Small intestine (tissue), 7 donors: ENCODE measurements around the gene LDLRAP1. TPM values are rescaled to one million over a fixed set of nuclear protein-coding genes. Genes with fewer than 3 reads are reported as not detected.

Source experiments
- DNase-seq, 2 donors: peaks; one replicate each; pipeline versions ENCODE4 v3.0.0 to v3.0.0-alpha.2; 2013
- FAIRE-seq: peaks from 2 replicates; lab custom pipeline; 2012; peaks lifted over from hg19 to GRCh38; lab: Jason Lieb, UNC
- H3K27ac ChIP-seq, 3 donors: one replicate each; pipeline ENCODE4 v1.5.1; 2013; ENCODE audit warnings: low read length in 2 of 3, mild to moderate bottlenecking in 2 of 3, control low read depth in 1 of 3, inconsistent platforms in 1 of 3, low read depth in 1 of 3, moderate library complexity in 1 of 3
- H3K27me3 ChIP-seq, 3 donors: one replicate each; pipeline ENCODE4 v1.6.1; 2013; ENCODE audit warnings: low read length in 3 of 3, inconsistent platforms in 1 of 3; ENCODE audit not compliant: control insufficient read depth in 3 of 3, insufficient read depth in 3 of 3
- H3K36me3 ChIP-seq, 3 donors: one replicate each; pipeline ENCODE4 v1.6.1; 2013; ENCODE audit warnings: low read length in 3 of 3, inconsistent platforms in 1 of 3, low read depth in 1 of 3, mild to moderate bottlenecking in 1 of 3, moderate library complexity in 1 of 3; ENCODE audit not compliant: control insufficient read depth in 3 of 3, insufficient read depth in 2 of 3
- H3K4me1 ChIP-seq, 3 donors: one replicate each; pipeline ENCODE4 v1.6.1; 2013; ENCODE audit warnings: low read length in 2 of 3, inconsistent platforms in 1 of 3, low read depth in 1 of 3, mild to moderate bottlenecking in 1 of 3, moderate library complexity in 1 of 3; ENCODE audit not compliant: control insufficient read depth in 3 of 3, insufficient read depth in 2 of 3
- H3K4me3 ChIP-seq, 3 donors: one replicate each; pipeline ENCODE4 v1.5.1; 2013; ENCODE audit warnings: low read length in 3 of 3, control low read depth in 1 of 3, inconsistent platforms in 1 of 3, low read depth in 1 of 3, mild to moderate bottlenecking in 1 of 3, moderate library complexity in 1 of 3
- H3K9me3 ChIP-seq, 2 donors: one replicate each; pipeline ENCODE4 v1.6.1; 2013; ENCODE audit warnings: low read depth in 1 of 2, low read length in 1 of 2; ENCODE audit not compliant: control insufficient read depth in 2 of 2, insufficient read depth in 1 of 2
- WGBS, 3 donors: extraction: QIAGEN DNeasy Blood & Tissue Kit; methylation state at CpG; one replicate each; pipeline ENCODE4 v1.1.7; 2013; 5-methylcytosine and 5-hydroxymethylcytosine counted together
- polyA plus RNA-seq, 4 donors: library from polyadenylated mRNA; stranded (reverse) in 3 of 4; unstranded in 1 of 4; fragments of 200-250 nt in 3 of 4; fragments of 120-200 nt in 1 of 4; gene quantifications; one replicate each; pipeline versions ENCODE4 v1.2.1 to v1.2.3, GENCODE V29; 2013
- donor health status: healthy with polysubstance abuse.
- donor health status: control.
- donor health status: control.
- donor health status: Bipolar disorder and iron deficiency.
- donor health status: healthy.

Gene LDLRAP1
- polyA plus RNA-seq, 4 donors: 9.5 to 23.3 (median 15.6) TPM

DNA sequence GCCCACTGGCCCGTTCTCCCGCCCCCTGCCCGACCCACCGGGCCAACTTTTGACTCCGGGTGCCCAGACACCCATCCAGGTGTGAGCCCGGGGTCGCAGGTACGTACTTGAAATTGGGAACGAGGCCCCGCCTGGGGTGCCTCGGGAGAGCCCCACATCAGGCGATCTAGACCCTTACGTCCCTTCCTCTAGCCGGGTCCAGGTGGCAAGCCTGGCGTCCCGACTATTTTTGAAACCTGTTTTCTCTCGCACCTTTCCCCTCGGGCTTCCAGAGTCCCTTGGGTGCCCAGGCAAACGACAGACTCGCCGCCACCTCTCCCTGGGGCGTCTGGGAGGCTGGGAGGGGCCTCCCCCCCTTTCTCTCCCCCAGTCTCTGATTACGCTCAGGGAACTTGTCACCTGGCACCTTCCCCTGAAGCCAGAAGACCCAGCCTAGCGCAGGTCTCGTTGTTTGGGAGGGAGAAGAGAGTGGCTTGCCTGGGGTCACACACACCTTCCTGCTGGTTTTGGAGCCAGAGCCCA is 898 bp downstream of the LDLRAP1 start:
- peak overlapping the region; percentile 74 to 88 (median 78) for H3K4me3 ChIP-seq
- peak overlapping the region in 2 of 3 donors; percentile 83 to 89 for H3K27ac ChIP-seq
- peaks cover 0 to 12% (median 0%) of the 10 kb centered on the region in 3 donors for H3K36me3 ChIP-seq
- H3K9me3 ChIP-seq: no peaks in the 10 kb centered on the region
- FAIRE-seq (no peak), DNase-seq (peak; percentile 31 to 55)
- 6 to 12% (median 7%) methylated on average over 24 to 25 of the region's 25 CpGs for WGBS, 3 donors
- H3K4me1 ChIP-seq: peaks cover 4 to 39% (median 15%) of the 10 kb centered on the region in 3 donors
- no peaks in the 10 kb centered on the region for H3K27me3 ChIP-seq

- FAIRE-seq (no peak), DNase-seq (peak in 1 of 2 donors; percentile 37)
- WGBS, 3 donors: 28 to 50% (median 39%) methylated on average over 6 of the region's 6 CpGs
- H3K4me1 ChIP-seq: peaks cover 4 to 44% (median 21%) of the 10 kb centered on the region in 3 donors
- peaks cover 0 to 14% (median 0%) of the 10 kb centered on the region in 3 donors for H3K36me3 ChIP-seq
- peak overlapping the region in 2 of 3 donors; percentile 74 to 88 for H3K4me3 ChIP-seq
- no peaks in the 10 kb centered on the region for H3K9me3 ChIP-seq
- H3K27me3 ChIP-seq: no peaks in the 10 kb centered on the region
- no peak overlapping the region for H3K27ac ChIP-seq
Measured at GRCh38 chr1:25544819-25545218, 1.4 kb downstream of the LDLRAP1 start.

GRCh38 chr1:25545767-25546166 is 2.4 kb downstream of the LDLRAP1 start:
- WGBS, 3 donors: 81 to 84% (median 84%) methylated on average over 3 of the region's 3 CpGs
- no peaks in the 10 kb centered on the region for H3K27me3 ChIP-seq
- FAIRE-seq: no peak
- H3K4me3 ChIP-seq: no peak overlapping the region
- H3K36me3 ChIP-seq: peaks cover 0 to 16% (median 0%) of the 10 kb centered on the region in 3 donors
- DNase-seq: no peak
- H3K4me1 ChIP-seq: peaks cover 4 to 53% (median 28%) of the 10 kb centered on the region in 3 donors
- H3K27ac ChIP-seq: no peak overlapping the region
- H3K9me3 ChIP-seq: no peaks in the 10 kb centered on the region

GRCh38 chr1:25546193-25546592 is 2.8 kb downstream of the LDLRAP1 start:
- Histone ChIP-seq H3K4me1 (peaks cover 4 to 55% (median 28%) of the 10 kb centered on the region in 3 donors), H3K36me3 (peaks cover 0 to 16% (median 0%) of the 10 kb centered on the region in 3 donors), H3K27ac (no peak overlapping the region), H3K9me3 (no peaks in the 10 kb centered on the region), H3K27me3 (no peaks in the 10 kb centered on the region), H3K4me3 (no peak overlapping the region)
- DNase-seq (no peak), FAIRE-seq (no peak)
- 90 to 100% (median 92%) methylated on average over 1 of the region's 1 CpG for WGBS, 3 donors

GRCh38 chr1:25548601-25549000 is 5.2 kb downstream of the LDLRAP1 start:
- peaks cover 4 to 44% (median 28%) of the 10 kb centered on the region in 3 donors for H3K4me1 ChIP-seq
- H3K27ac ChIP-seq: peak overlapping the region in 2 of 3 donors; percentile 62 to 78
- WGBS, 3 donors: 47 to 73% (median 54%) methylated on average over 4 of the region's 4 CpGs
- H3K27me3 ChIP-seq: no peaks in the 10 kb centered on the region
- no peak for FAIRE-seq
- no peak for DNase-seq
- no peak overlapping the region for H3K4me3 ChIP-seq
- H3K9me3 ChIP-seq: no peaks in the 10 kb centered on the region
- peaks cover 0 to 16% (median 0%) of the 10 kb centered on the region in 3 donors for H3K36me3 ChIP-seq

DNA sequence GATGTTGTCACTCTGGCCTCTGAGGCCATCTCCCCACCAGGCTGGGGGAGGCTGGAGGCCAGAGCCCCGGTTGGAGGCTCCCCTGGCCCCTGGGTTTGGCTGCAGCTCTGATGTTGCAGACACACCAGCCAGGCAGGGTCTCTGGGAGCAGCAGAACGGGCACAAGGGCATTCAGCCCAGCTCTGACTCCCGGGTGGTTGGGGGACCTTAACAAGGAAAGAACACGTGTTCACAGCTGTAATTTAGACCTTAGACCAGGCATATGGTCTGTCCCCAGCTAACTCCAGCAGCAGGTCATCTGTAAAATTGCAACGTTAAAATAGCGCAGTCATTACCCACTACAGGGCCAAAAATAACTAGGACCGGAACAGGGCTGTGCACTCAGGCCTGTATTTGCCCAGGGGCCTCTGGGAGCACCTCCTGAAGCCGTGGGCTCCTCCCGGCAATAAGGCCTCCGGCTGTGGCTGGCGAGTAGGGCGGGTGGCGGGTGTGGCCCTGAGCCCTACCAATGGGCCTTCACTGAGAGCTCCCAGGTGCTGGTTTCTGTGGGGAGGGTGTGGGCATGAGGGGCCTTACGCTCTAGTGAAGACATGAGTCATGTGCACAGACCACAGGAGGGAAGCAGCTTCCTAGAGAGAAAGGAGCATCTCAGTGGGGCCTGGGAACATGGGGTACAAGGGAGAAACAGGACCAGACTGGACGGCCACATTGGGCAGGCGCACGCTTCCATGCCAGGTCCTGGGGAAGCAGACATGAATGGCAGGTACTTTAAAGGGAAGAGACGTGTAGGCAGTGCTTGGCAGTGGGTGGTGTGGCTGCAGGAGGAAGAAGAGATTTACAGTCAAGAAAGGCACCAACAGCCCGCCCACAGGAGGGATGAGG is 6.1 kb downstream of the LDLRAP1 start:
- peaks cover 6 to 39% (median 28%) of the 10 kb centered on the region in 3 donors for H3K4me1 ChIP-seq
- H3K27me3 ChIP-seq: no peaks in the 10 kb centered on the region
- no peaks in the 10 kb centered on the region for H3K9me3 ChIP-seq
- no peak overlapping the region for H3K4me3 ChIP-seq
- peak overlapping the region; percentile 27 to 83 (median 78) for H3K27ac ChIP-seq
- FAIRE-seq: no peak
- WGBS, 3 donors: 20 to 38% (median 23%) methylated on average over 19 of the region's 19 CpGs
- peaks cover 0 to 24% (median 0%) of the 10 kb centered on the region in 3 donors for H3K36me3 ChIP-seq
- peak; percentile 74 to 76 for DNase-seq

GRCh38 chr1:25550155-25550506 is 6.7 kb downstream of the LDLRAP1 start:
- FAIRE-seq (no peak), DNase-seq (peak; percentile 28 to 30)
- WGBS, 3 donors: 39 to 51% (median 42%) methylated on average over 2 of the region's 2 CpGs
- H3K36me3 ChIP-seq: peaks cover 0 to 30% (median 0%) of the 10 kb centered on the region in 3 donors
- H3K9me3 ChIP-seq: no peaks in the 10 kb centered on the region
- H3K27ac ChIP-seq: peak overlapping the region; percentile 27 to 83 (median 78)
- no peaks in the 10 kb centered on the region for H3K27me3 ChIP-seq
- no peak overlapping the region for H3K4me3 ChIP-seq
- peaks cover 6 to 33% (median 25%) of the 10 kb centered on the region in 3 donors for H3K4me1 ChIP-seq

- no peak for DNase-seq
- Histone ChIP-seq H3K36me3 (peaks cover 0 to 34% (median 0%) of the 10 kb centered on the region in 3 donors), H3K9me3 (no peaks in the 10 kb centered on the region), H3K4me1 (peaks cover 6 to 33% (median 25%) of the 10 kb centered on the region in 3 donors), H3K4me3 (no peak overlapping the region), H3K27ac (peak overlapping the region in 2 of 3 donors; percentile 78 to 83), H3K27me3 (no peaks in the 10 kb centered on the region)
- FAIRE-seq: no peak
- 79 to 95% (median 83%) methylated on average over 3 of the region's 3 CpGs for WGBS, 3 donors
Measured at GRCh38 chr1:25550683-25551310, 7.4 kb downstream of the LDLRAP1 start.
